CD4-positive, alpha-beta T cell (primary cell): ENCODE measurements around the gene SEBOX. TPM values are rescaled to one million over a fixed set of nuclear protein-coding genes. Genes with fewer than 3 reads are reported as not detected.
A peak's percentile ranks its signal among the peaks of the same experiment; 100 is the strongest.

Source experiments
- ATAC-seq: fragments of 200-7000 bp; cut with Tn5 transposase; one replicate; pipeline ENCODE4 v1.10.0; 2022; ENCODE audit warnings: mild to moderate bottlenecking; ENCODE audit not compliant: poor library complexity
- CTCF ChIA-PET: fragments of 350-600 bp; sonication (Branson Sonifier 250); formaldehyde crosslinking; loops from one replicate; lab custom pipeline; 2021; ENCODE audit warnings: antibody characterized with exemption, inconsistent platforms; lab: Charles Lee
- POLR2A ChIA-PET: fragments of 350-600 bp; sonication (Branson Sonifier 250); formaldehyde crosslinking; loops from one replicate; lab custom pipeline; 2021; ENCODE audit warnings: antibody characterized with exemption, inconsistent platforms; lab: Charles Lee
- DNase-seq, 14 experiments: peaks; one replicate each; pipeline ENCODE4 v3.0.0-alpha.2; 2013 to 2020; ENCODE audit warnings: mixed read lengths in 2 of 14
- H3K27ac ChIP-seq, 2 donors: one replicate each; pipeline versions ENCODE4 v1.5.1 to v1.7.0; 2013; ENCODE audit warnings: low read length in 2 of 2, low read depth in 1 of 2, mild to moderate bottlenecking in 1 of 2
- H3K27me3 ChIP-seq, 2 experiments: 1 replicate in 1 of 2; 2 replicates in 1 of 2; pipeline versions ENCODE4 v1.6.1 to v1.7.0; 2013; ENCODE audit warnings: low read length in 2 of 2, control low read depth in 1 of 2, mild to moderate bottlenecking in 1 of 2, moderate library complexity in 1 of 2; ENCODE audit not compliant: insufficient read depth in 2 of 2, control insufficient read depth in 1 of 2
- H3K36me3 ChIP-seq: one replicate; pipeline ENCODE4 v1.6.1; 2013; ENCODE audit warnings: low read length, control low read depth; ENCODE audit not compliant: insufficient read depth
- H3K4me1 ChIP-seq: one replicate; pipeline ENCODE4 v1.6.1; 2013; ENCODE audit warnings: low read length, control low read depth; ENCODE audit not compliant: insufficient read depth
- H3K4me3 ChIP-seq: one replicate; pipeline ENCODE4 v1.5.1; 2013; ENCODE audit warnings: mild to moderate bottlenecking, low read length, moderate library complexity
- H3K9me3 ChIP-seq, 2 experiments: 1 replicate in 1 of 2; 2 replicates in 1 of 2; pipeline versions ENCODE4 v1.6.1 to v1.7.0; 2013; ENCODE audit warnings: low read length in 2 of 2, mild to moderate bottlenecking in 2 of 2, control low read depth in 1 of 2, moderate library complexity in 1 of 2; ENCODE audit not compliant: control insufficient read depth in 1 of 2, insufficient read depth in 1 of 2
- H3K27ac Mint-ChIP-seq: one replicate; pipeline ENCODE4 v1.8.0; 2020; ENCODE audit warnings: mixed read lengths
- H3K27me3 Mint-ChIP-seq: one replicate; pipeline ENCODE4 v1.8.0; 2021; ENCODE audit warnings: mixed read lengths
- H3K36me3 Mint-ChIP-seq: one replicate; pipeline ENCODE4 v1.8.0; 2021; ENCODE audit warnings: low read depth, mixed read lengths
- H3K4me1 Mint-ChIP-seq: one replicate; pipeline ENCODE4 v1.8.0; 2021; ENCODE audit warnings: low read depth, mixed read lengths
- H3K4me3 Mint-ChIP-seq: one replicate; pipeline ENCODE4 v1.8.0; 2020; ENCODE audit warnings: mild to moderate bottlenecking, mixed read lengths
- H3K9me3 Mint-ChIP-seq: one replicate; pipeline ENCODE4 v1.8.0; 2020; ENCODE audit warnings: mixed read lengths
- intact Hi-C, 2 experiments: fragments of 100-400 bp; cut with DNase I in 1 of 2; cut with micrococcal nuclease in 1 of 2; formaldehyde crosslinking; loops; one replicate each; pipeline versions ENCODE4 v1.15.1 to v1.9.0; 2023 to 2025; cut with DNase I, micrococcal nuclease
- total RNA-seq, 174 experiments: library from RNA in 2 of 174; stranded (reverse) in 2 of 174; gene quantifications; one replicate each; pipeline ENCODE4 v1.2.3 and lab custom pipeline; 2021 to 2026
- TF ChIP-seq, protein P1 (sequence below): fragments of 200-600 bp; IDR thresholded peaks from one replicate; pipeline ENCODE4 v1.8.0; 2022; ENCODE audit warnings: antibody characterized with exemption, mild to moderate bottlenecking

Gene SEBOX
- total RNA-seq, 2 experiments from 2014 or later = not detected

DNA sequence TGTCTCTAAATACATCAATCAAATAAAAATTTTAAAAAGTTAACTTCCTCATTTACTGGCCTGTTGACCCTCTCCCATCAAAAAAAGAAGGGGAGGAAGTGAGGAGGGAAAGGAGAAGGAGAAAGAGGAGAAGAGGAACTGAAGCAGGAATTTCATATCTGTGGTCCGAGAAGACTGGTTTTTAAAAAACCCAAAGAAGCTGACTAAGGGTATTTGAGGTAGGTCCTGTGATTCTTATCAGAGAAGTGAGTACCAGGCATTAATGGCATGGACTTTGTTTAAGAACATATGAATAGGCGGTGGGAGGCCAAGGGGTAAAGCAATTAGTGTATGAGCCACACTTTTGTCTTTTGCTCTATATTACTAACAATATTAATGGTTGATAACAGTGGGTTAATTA lies 39.0 kb upstream of the SEBOX start:
- ATAC-seq (no peak), DNase-seq (no peak)
- POLR2A ChIA-PET = interaction anchor here (1.1 to 2.5 kb wide), 2 partner anchors 13 to 19 kb away, joined by 5 to 8 read pairs; no protein-coding TSS in a partner anchor
- H3K4me3 ChIP-seq = no peak overlapping the region
- H3K9me3 ChIP-seq = no peaks in the 10 kb centered on the region
- H3K4me1 Mint-ChIP-seq = peaks cover 5% of the 10 kb centered on the region
- no peak overlapping the region for H3K27ac Mint-ChIP-seq
- H3K27me3 Mint-ChIP-seq = peaks cover 23% of the 10 kb centered on the region
- no peaks in the 10 kb centered on the region for H3K36me3 Mint-ChIP-seq
- peak overlapping the region; percentile 57 for H3K4me3 Mint-ChIP-seq
- peaks cover 24% of the 10 kb centered on the region for H3K4me1 ChIP-seq
- H3K27me3 ChIP-seq = peaks cover 5 to 8% of the 10 kb centered on the region in 2 experiments
- peaks cover 4% of the 10 kb centered on the region for H3K36me3 ChIP-seq
- no peaks in the 10 kb centered on the region for H3K9me3 Mint-ChIP-seq
- H3K27ac ChIP-seq = no peak overlapping the region
- intact Hi-C loops = no loop called here
- CTCF ChIA-PET = interaction anchor here (4.4 kb wide), 1 partner anchor 13 kb away, joined by 14 read pairs; no protein-coding TSS in a partner anchor
- TF ChIP-seq, protein P1, sequence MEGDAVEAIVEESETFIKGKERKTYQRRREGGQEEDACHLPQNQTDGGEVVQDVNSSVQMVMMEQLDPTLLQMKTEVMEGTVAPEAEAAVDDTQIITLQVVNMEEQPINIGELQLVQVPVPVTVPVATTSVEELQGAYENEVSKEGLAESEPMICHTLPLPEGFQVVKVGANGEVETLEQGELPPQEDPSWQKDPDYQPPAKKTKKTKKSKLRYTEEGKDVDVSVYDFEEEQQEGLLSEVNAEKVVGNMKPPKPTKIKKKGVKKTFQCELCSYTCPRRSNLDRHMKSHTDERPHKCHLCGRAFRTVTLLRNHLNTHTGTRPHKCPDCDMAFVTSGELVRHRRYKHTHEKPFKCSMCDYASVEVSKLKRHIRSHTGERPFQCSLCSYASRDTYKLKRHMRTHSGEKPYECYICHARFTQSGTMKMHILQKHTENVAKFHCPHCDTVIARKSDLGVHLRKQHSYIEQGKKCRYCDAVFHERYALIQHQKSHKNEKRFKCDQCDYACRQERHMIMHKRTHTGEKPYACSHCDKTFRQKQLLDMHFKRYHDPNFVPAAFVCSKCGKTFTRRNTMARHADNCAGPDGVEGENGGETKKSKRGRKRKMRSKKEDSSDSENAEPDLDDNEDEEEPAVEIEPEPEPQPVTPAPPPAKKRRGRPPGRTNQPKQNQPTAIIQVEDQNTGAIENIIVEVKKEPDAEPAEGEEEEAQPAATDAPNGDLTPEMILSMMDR = no peak

- H3K9me3 Mint-ChIP-seq = no peaks in the 10 kb centered on the region
- intact Hi-C loops = no loop called here
- Histone ChIP-seq H3K36me3 (peaks cover 4% of the 10 kb centered on the region), H3K27me3 (peaks cover 0 to 8% of the 10 kb centered on the region in 2 experiments), H3K4me1 (peaks cover 24% of the 10 kb centered on the region), H3K9me3 (no peaks in the 10 kb centered on the region), H3K27ac (no peak overlapping the region), H3K4me3 (no peak overlapping the region)
- no peak for ATAC-seq
- POLR2A ChIA-PET = no interaction called here
- H3K4me3 Mint-ChIP-seq = no peak overlapping the region
- H3K27me3 Mint-ChIP-seq = peaks cover 14% of the 10 kb centered on the region
- CTCF ChIA-PET = no interaction called here
- peak overlapping the region; percentile 47 for H3K27ac Mint-ChIP-seq
- H3K4me1 Mint-ChIP-seq = peaks cover 5% of the 10 kb centered on the region
- TF ChIP-seq, protein P1 = no peak
- no peak for DNase-seq
- no peaks in the 10 kb centered on the region for H3K36me3 Mint-ChIP-seq
These were observed 37.8 kb upstream of the SEBOX start for GRCh38 chr17:28402844-28403243.

GRCh38 chr17:28402224-28402630 lies 37.2 kb upstream of the SEBOX start:
- intact Hi-C loops = no loop called here
- Histone ChIP-seq H3K36me3 (peaks cover 8% of the 10 kb centered on the region), H3K27me3 (peaks cover 0 to 8% of the 10 kb centered on the region in 2 experiments), H3K9me3 (no peaks in the 10 kb centered on the region), H3K4me3 (no peak overlapping the region), H3K4me1 (peaks cover 24% of the 10 kb centered on the region), H3K27ac (no peak overlapping the region)
- DNase-seq (no peak), ATAC-seq (no peak)
- no peaks in the 10 kb centered on the region for H3K9me3 Mint-ChIP-seq
- no peak overlapping the region for H3K4me3 Mint-ChIP-seq
- no peaks in the 10 kb centered on the region for H3K36me3 Mint-ChIP-seq
- H3K4me1 Mint-ChIP-seq = peaks cover 5% of the 10 kb centered on the region
- peaks cover 7% of the 10 kb centered on the region for H3K27me3 Mint-ChIP-seq
- H3K27ac Mint-ChIP-seq = peak overlapping the region; percentile 47
- ChIA-PET POLR2A (no interaction called here), CTCF (no interaction called here)
- TF ChIP-seq, protein P1 = no peak
